ENCODE results near the gene PLEKHH1.

DNA sequence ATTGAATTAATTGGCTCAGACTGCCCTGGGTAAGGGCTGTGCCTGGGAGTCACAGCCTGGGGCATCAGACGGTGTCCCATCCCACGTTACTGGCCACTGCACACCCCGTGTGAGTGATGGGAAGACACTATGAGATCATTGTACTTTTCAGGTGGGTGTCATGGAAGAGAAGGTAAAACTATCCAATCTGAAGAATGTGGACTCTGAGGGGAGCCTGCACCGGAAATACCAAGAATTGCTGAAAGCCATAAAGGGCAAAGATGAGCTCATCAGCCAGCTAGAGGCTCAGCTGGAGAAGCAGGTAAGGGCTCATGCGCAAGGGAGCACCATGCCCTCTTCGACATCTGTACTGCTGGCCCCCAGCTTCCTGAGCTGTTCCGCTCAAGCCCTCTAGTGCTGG, 24.0 kb downstream of the PLEKHH1 start:
- TF ChIP-seq, protein P1, sequence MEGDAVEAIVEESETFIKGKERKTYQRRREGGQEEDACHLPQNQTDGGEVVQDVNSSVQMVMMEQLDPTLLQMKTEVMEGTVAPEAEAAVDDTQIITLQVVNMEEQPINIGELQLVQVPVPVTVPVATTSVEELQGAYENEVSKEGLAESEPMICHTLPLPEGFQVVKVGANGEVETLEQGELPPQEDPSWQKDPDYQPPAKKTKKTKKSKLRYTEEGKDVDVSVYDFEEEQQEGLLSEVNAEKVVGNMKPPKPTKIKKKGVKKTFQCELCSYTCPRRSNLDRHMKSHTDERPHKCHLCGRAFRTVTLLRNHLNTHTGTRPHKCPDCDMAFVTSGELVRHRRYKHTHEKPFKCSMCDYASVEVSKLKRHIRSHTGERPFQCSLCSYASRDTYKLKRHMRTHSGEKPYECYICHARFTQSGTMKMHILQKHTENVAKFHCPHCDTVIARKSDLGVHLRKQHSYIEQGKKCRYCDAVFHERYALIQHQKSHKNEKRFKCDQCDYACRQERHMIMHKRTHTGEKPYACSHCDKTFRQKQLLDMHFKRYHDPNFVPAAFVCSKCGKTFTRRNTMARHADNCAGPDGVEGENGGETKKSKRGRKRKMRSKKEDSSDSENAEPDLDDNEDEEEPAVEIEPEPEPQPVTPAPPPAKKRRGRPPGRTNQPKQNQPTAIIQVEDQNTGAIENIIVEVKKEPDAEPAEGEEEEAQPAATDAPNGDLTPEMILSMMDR (conservative IDR thresholded peaks at IDR 0.05 in 1 of 2, IDR thresholded peaks at IDR 0.05 in 1 of 2; ENCODE audit: extremely low read depth in 1 of 2, insufficient read depth in 1 of 2, low read depth in 1 of 2, low read length in 2 of 2), result no peak
- TF ChIP-seq EZH2 (IDR thresholded peaks at IDR 0.05; ENCODE audit: borderline replicate concordance, low read length), result no peak

Data from mammary epithelial cell (primary cell).